Gastroesophageal sphincter (tissue), 3 donors: ENCODE measurements around the gene GMDS.

Experiments used
- CTCF ChIP-seq, 4 experiments: fragments of 200-600 bp in 2 of 4; fragments of 450-650 bp in 2 of 4; sonication (generic) in 1 of 4; IDR thresholded peaks; one replicate each; pipeline ENCODE4 v1.5.1; 2017 to 2019; ENCODE audit warnings: antibody characterized with exemption in 4 of 4, mild to moderate bottlenecking in 2 of 4, moderate library complexity in 2 of 4
- EP300 ChIP-seq: sonication (generic); formaldehyde crosslinking; IDR thresholded peaks from one replicate; pipeline ENCODE4 v1.6.1; 2017; ENCODE audit warnings: antibody characterized with exemption, mild to moderate bottlenecking
- POLR2A ChIP-seq, 2 donors: fragments of 450-650 bp; IDR thresholded peaks; one replicate each; pipeline ENCODE4 v1.6.1; 2017; ENCODE audit warnings: antibody characterized with exemption in 2 of 2, mild to moderate bottlenecking in 2 of 2, moderate library complexity in 1 of 2
- POLR2AphosphoS5 ChIP-seq: sonication (generic); formaldehyde crosslinking; IDR thresholded peaks from one replicate; pipeline ENCODE4 v1.6.1; 2017; ENCODE audit warnings: antibody characterized with exemption

- no peak for TF ChIP-seq CTCF (IDR thresholded peaks at IDR 0.05)
- no peak for TF ChIP-seq POLR2A (IDR thresholded peaks at IDR 0.05)
- TF ChIP-seq EP300 = no peak
- TF ChIP-seq POLR2AphosphoS5 = no peak
Observed at GRCh38 chr6:2007165-2007564, 238.2 kb downstream of the GMDS start.
